Prostate gland (tissue), 2 donors: ENCODE results near the gene CELF1. TPM values are rescaled to one million over a fixed set of nuclear protein-coding genes. Genes with fewer than 3 reads are reported as not detected.
"Not testable (repeated sequence)": the region's sequence is repeated elsewhere in the genome, so short reads cannot be mapped to it uniquely, and the experiment has no call there.

ENCODE experiments used
- DNase-seq: peaks from one replicate; pipeline ENCODE4 v3.0.0-alpha.2; 2019; ENCODE audit warnings: low spot score
- H3K27ac ChIP-seq, 2 donors: fragments of 200-600 bp; sonication (generic); 2 replicates each; pipeline ENCODE4 v1.5.1; 2017 to 2019
- H3K27me3 ChIP-seq: fragments of 200-600 bp; sonication (generic); replicated peaks from 2 replicates; pipeline ENCODE4 v1.5.1; 2019; ENCODE audit not compliant: insufficient read depth
- H3K36me3 ChIP-seq, 2 donors: fragments of 200-600 bp; sonication (generic); 1 replicate in 1 of 2; 2 replicates in 1 of 2; pipeline versions ENCODE4 v1.5.1 to v1.8.1; 2017 to 2019
- H3K4me1 ChIP-seq: fragments of 200-600 bp; sonication (generic); replicated peaks from 2 replicates; pipeline ENCODE4 v1.5.1; 2019
- H3K4me3 ChIP-seq, 2 donors: fragments of 200-600 bp; sonication (generic); 2 replicates each; pipeline ENCODE4 v1.5.1; 2017 to 2019
- H3K9me3 ChIP-seq: fragments of 200-600 bp; sonication (generic); 2 replicates; pipeline ENCODE4 v1.5.1; 2017
- CTCF ChIP-seq, 4 experiments: fragments of 200-600 bp in 2 of 4; fragments of 450-650 bp in 2 of 4; sonication (generic) in 2 of 4; IDR thresholded peaks; 1 replicate in 3 of 4; 2 replicates in 1 of 4; pipeline ENCODE4 v1.5.1; 2016 to 2019; ENCODE audit warnings: antibody characterized with exemption in 4 of 4, mild to moderate bottlenecking in 2 of 4, moderate library complexity in 2 of 4
- POLR2A ChIP-seq: fragments of 450-650 bp; IDR thresholded peaks from one replicate; pipeline ENCODE4 v1.6.1; 2016; ENCODE audit warnings: antibody characterized with exemption, mild to moderate bottlenecking
- POLR2AphosphoS5 ChIP-seq: sonication (generic); formaldehyde crosslinking; IDR thresholded peaks from one replicate; pipeline ENCODE4 v1.6.1; 2017; ENCODE audit warnings: antibody characterized with exemption
- WGBS: methylation state at CpG from one replicate; pipeline ENCODE4 v1.1.5; 2018; 5-methylcytosine and 5-hydroxymethylcytosine counted together
- intact Hi-C: fragments of 100-400 bp; cut with DNase I; formaldehyde crosslinking; loops from one replicate; pipeline ENCODE4 v1.14.2; 2022
- total RNA-seq, 2 donors: library from RNA; depleted of rRNA; stranded (reverse); fragments of >200 nt; gene quantifications; one replicate each; pipeline ENCODE4 v1.1.0, GENCODE V29; 2016

CELF1 gene
- total RNA-seq, 2 donors from 2014 or later = 68.9 to 134 TPM

- Histone ChIP-seq H3K4me1 (no peaks in the 10 kb centered on the region), H3K27me3 (no peaks in the 10 kb centered on the region), H3K4me3 (no peak overlapping the region), H3K9me3 (no peaks in the 10 kb centered on the region), H3K27ac (no peak overlapping the region), H3K36me3 (no peaks in the 10 kb centered on the region)
- intact Hi-C loops = no loop called here
- 68% methylated on average over 2 of the region's 2 CpGs for WGBS
- no peak for DNase-seq
- TF ChIP-seq POLR2A (no peak), CTCF (IDR thresholded peaks at IDR 0.05) (no peak), POLR2AphosphoS5 (no peak)
Measured at GRCh38 chr11:47532597-47533213, 20.2 kb downstream of the CELF1 start.

- 79% methylated on average over 3 of the region's 3 CpGs for WGBS
- no peak overlapping the region for H3K4me3 ChIP-seq
- intact Hi-C loops = no loop called here
- TF ChIP-seq POLR2AphosphoS5 = no peak
- no peak for TF ChIP-seq CTCF (IDR thresholded peaks at IDR 0.05)
- no peak for TF ChIP-seq POLR2A
- H3K36me3 ChIP-seq = no peaks in the 10 kb centered on the region
- no peak overlapping the region for H3K27ac ChIP-seq
- no peaks in the 10 kb centered on the region for H3K9me3 ChIP-seq
- H3K4me1 ChIP-seq = no peaks in the 10 kb centered on the region
- DNase-seq = no peak
- no peaks in the 10 kb centered on the region for H3K27me3 ChIP-seq
Measured at GRCh38 chr11:47531666-47532065, 21.3 kb downstream of the CELF1 start.

GRCh38 chr11:47530721-47531120, 22.2 kb downstream of the CELF1 start:
- H3K27ac ChIP-seq, H3K27me3 ChIP-seq, H3K36me3 ChIP-seq, intact Hi-C loops, H3K9me3 ChIP-seq, H3K4me3 ChIP-seq, H3K4me1 ChIP-seq, DNase-seq: not testable (repeated sequence)
- 92% methylated on average over 9 of the region's 9 CpGs for WGBS

- no peak overlapping the region for H3K27ac ChIP-seq
- intact Hi-C loops = no loop called here
- TF ChIP-seq POLR2A = no peak
- TF ChIP-seq POLR2AphosphoS5 = no peak
- no peak for TF ChIP-seq CTCF (IDR thresholded peaks at IDR 0.05)
- H3K27me3 ChIP-seq = no peaks in the 10 kb centered on the region
- H3K9me3 ChIP-seq = no peaks in the 10 kb centered on the region
- no peaks in the 10 kb centered on the region for H3K36me3 ChIP-seq
- no peak overlapping the region for H3K4me3 ChIP-seq
- 89% methylated on average over 4 of the region's 4 CpGs for WGBS
- no peak for DNase-seq
- H3K4me1 ChIP-seq = no peaks in the 10 kb centered on the region
Measured at GRCh38 chr11:47529951-47530350, 23.0 kb downstream of the CELF1 start.

GRCh38 chr11:47527186-47527585, 25.7 kb downstream of the CELF1 start:
- H3K27me3 ChIP-seq = no peaks in the 10 kb centered on the region
- TF ChIP-seq CTCF (IDR thresholded peaks at IDR 0.05) = no peak
- no peak for TF ChIP-seq POLR2AphosphoS5
- no peak for TF ChIP-seq POLR2A
- H3K9me3 ChIP-seq = no peaks in the 10 kb centered on the region
- no peak for DNase-seq
- H3K4me1 ChIP-seq = peaks cover 7% of the 10 kb centered on the region
- no peak overlapping the region for H3K27ac ChIP-seq
- intact Hi-C loops = no loop called here
- no peak overlapping the region for H3K4me3 ChIP-seq
- WGBS = 90% methylated on average over 6 of the region's 6 CpGs
- no peaks in the 10 kb centered on the region for H3K36me3 ChIP-seq

- not testable (repeated sequence) for H3K36me3 ChIP-seq, DNase-seq
Measured at GRCh38 chr11:47526032-47526431, 26.9 kb downstream of the CELF1 start.

More at GRCh38 chr11:47526032-47526431, 26.9 kb downstream of the CELF1 start:
- intact Hi-C loops, H3K4me3 ChIP-seq, H3K27me3 ChIP-seq, H3K4me1 ChIP-seq, H3K27ac ChIP-seq, H3K9me3 ChIP-seq: not testable (repeated sequence)
- WGBS = 87% methylated on average over 9 of the region's 9 CpGs
